IgD-negative memory B cell (primary cell): ENCODE measurements around the gene NISCH. TPM values are rescaled to one million over a fixed set of nuclear protein-coding genes. Genes with fewer than 3 reads are reported as not detected.

Source experiments
- H3K27ac Mint-ChIP-seq, 3 donors: one replicate each; pipeline ENCODE4 v1.8.0; 2020 to 2022; ENCODE audit warnings: mild to moderate bottlenecking in 3 of 3, mixed read lengths in 3 of 3, moderate library complexity in 1 of 3
- H3K27me3 Mint-ChIP-seq: one replicate; pipeline ENCODE4 v1.8.0; 2021; ENCODE audit warnings: mixed read lengths
- H3K36me3 Mint-ChIP-seq: one replicate; pipeline ENCODE4 v1.8.0; 2020; ENCODE audit warnings: mild to moderate bottlenecking, mixed read lengths
- H3K4me1 Mint-ChIP-seq, 3 donors: one replicate each; pipeline ENCODE4 v1.8.0; 2020 to 2022; ENCODE audit warnings: mixed read lengths in 3 of 3, mild to moderate bottlenecking in 1 of 3
- H3K4me3 Mint-ChIP-seq, 4 donors: one replicate each; pipeline ENCODE4 v1.8.0; 2020 to 2022; ENCODE audit warnings: mild to moderate bottlenecking in 4 of 4, mixed read lengths in 4 of 4, moderate library complexity in 3 of 4
- H3K9me3 Mint-ChIP-seq, 3 donors: one replicate each; pipeline ENCODE4 v1.8.0; 2020 to 2021; ENCODE audit warnings: mixed read lengths in 3 of 3, mild to moderate bottlenecking in 1 of 3
- polyA plus RNA-seq: library from polyadenylated mRNA; unstranded; fragments of 300-500 nt; fragmentation: Illumina TruSeq; gene quantifications from one replicate; pipeline ENCODE4 v1.2.3, GENCODE V29; 2021

The NISCH gene
- polyA plus RNA-seq, 1 donor from 2014 or later = 25.2 TPM

GRCh38 chr3:52495777-52496602 is 40.6 kb downstream of the NISCH start:
- Mint-ChIP-seq H3K4me3 (no peak overlapping the region), H3K27ac (no peak overlapping the region), H3K9me3 (no peaks in the 10 kb centered on the region), H3K4me1 (peaks cover 4 to 8% (median 6%) of the 10 kb centered on the region in 3 donors), H3K27me3 (peaks cover 1% of the 10 kb centered on the region), H3K36me3 (no peaks in the 10 kb centered on the region)

- Mint-ChIP-seq H3K36me3 (no peaks in the 10 kb centered on the region), H3K27me3 (peaks cover 1% of the 10 kb centered on the region), H3K9me3 (no peaks in the 10 kb centered on the region), H3K4me3 (peak overlapping the region in 2 of 4 donors; percentile 46 to 51), H3K27ac (peak overlapping the region in 1 of 3 donors; percentile 73), H3K4me1 (peaks cover 6 to 8% (median 7%) of the 10 kb centered on the region in 3 donors)
Measured at GRCh38 chr3:52498137-52499054, 43.0 kb downstream of the NISCH start.

- Mint-ChIP-seq H3K4me1 (peaks cover 6 to 8% (median 7%) of the 10 kb centered on the region in 3 donors), H3K4me3 (no peak overlapping the region), H3K9me3 (no peaks in the 10 kb centered on the region), H3K27me3 (peaks cover 1% of the 10 kb centered on the region), H3K36me3 (no peaks in the 10 kb centered on the region), H3K27ac (no peak overlapping the region)
Measured at GRCh38 chr3:52501046-52501445, 45.6 kb downstream of the NISCH start.

- Mint-ChIP-seq H3K9me3 (no peaks in the 10 kb centered on the region), H3K4me3 (no peak overlapping the region), H3K27ac (peak overlapping the region in 1 of 3 donors; percentile 74), H3K27me3 (peaks cover 1% of the 10 kb centered on the region), H3K4me1 (peaks cover 6 to 8% (median 7%) of the 10 kb centered on the region in 3 donors), H3K36me3 (peaks cover 2% of the 10 kb centered on the region)
Measured at GRCh38 chr3:52502001-52502400, 46.6 kb downstream of the NISCH start.

GRCh38 chr3:52502808-52503350 is 47.5 kb downstream of the NISCH start:
- Mint-ChIP-seq H3K27me3 (peaks cover 1% of the 10 kb centered on the region), H3K27ac (no peak overlapping the region), H3K36me3 (peaks cover 2% of the 10 kb centered on the region), H3K4me3 (no peak overlapping the region), H3K4me1 (peaks cover 6 to 8% (median 7%) of the 10 kb centered on the region in 3 donors), H3K9me3 (no peaks in the 10 kb centered on the region)

- no peak overlapping the region for H3K4me3 Mint-ChIP-seq
- no peaks in the 10 kb centered on the region for H3K27me3 Mint-ChIP-seq
- H3K4me1 Mint-ChIP-seq = peaks cover under 1 to 4% (median 2%) of the 10 kb centered on the region in 3 donors
- H3K9me3 Mint-ChIP-seq = no peaks in the 10 kb centered on the region
- H3K27ac Mint-ChIP-seq = no peak overlapping the region
- H3K36me3 Mint-ChIP-seq = peaks cover 2% of the 10 kb centered on the region
Measured at GRCh38 chr3:52503788-52504424, 48.5 kb downstream of the NISCH start.

GRCh38 chr3:52504977-52505376 is 49.6 kb downstream of the NISCH start:
- Mint-ChIP-seq H3K4me3 (no peak overlapping the region), H3K36me3 (peaks cover 2% of the 10 kb centered on the region), H3K4me1 (peaks cover 0 to 2% (median 0%) of the 10 kb centered on the region in 3 donors), H3K27me3 (no peaks in the 10 kb centered on the region), H3K9me3 (no peaks in the 10 kb centered on the region), H3K27ac (no peak overlapping the region)

- Mint-ChIP-seq H3K9me3 (no peaks in the 10 kb centered on the region), H3K4me1 (peaks cover 0 to 2% (median 0%) of the 10 kb centered on the region in 3 donors), H3K36me3 (peaks cover 2% of the 10 kb centered on the region), H3K27me3 (no peaks in the 10 kb centered on the region), H3K27ac (no peak overlapping the region), H3K4me3 (no peak overlapping the region)
Measured at GRCh38 chr3:52506266-52506966, 51.0 kb downstream of the NISCH start.

GRCh38 chr3:52507359-52507758 is 52.0 kb downstream of the NISCH start:
- H3K27me3 Mint-ChIP-seq = no peaks in the 10 kb centered on the region
- H3K9me3 Mint-ChIP-seq = no peaks in the 10 kb centered on the region
- H3K27ac Mint-ChIP-seq = no peak overlapping the region
- peaks cover 0 to under 1% (median 0%) of the 10 kb centered on the region in 3 donors for H3K4me1 Mint-ChIP-seq
- H3K4me3 Mint-ChIP-seq = no peak overlapping the region
- H3K36me3 Mint-ChIP-seq = peaks cover 2% of the 10 kb centered on the region

GRCh38 chr3:52509753-52510328 is 54.4 kb downstream of the NISCH start:
- no peak overlapping the region for H3K27ac Mint-ChIP-seq
- H3K36me3 Mint-ChIP-seq = peaks cover 2% of the 10 kb centered on the region
- H3K9me3 Mint-ChIP-seq = no peaks in the 10 kb centered on the region
- H3K4me3 Mint-ChIP-seq = no peak overlapping the region
- H3K4me1 Mint-ChIP-seq = no peaks in the 10 kb centered on the region
- H3K27me3 Mint-ChIP-seq = no peaks in the 10 kb centered on the region

- Mint-ChIP-seq H3K27ac (no peak overlapping the region), H3K4me3 (no peak overlapping the region), H3K4me1 (no peaks in the 10 kb centered on the region), H3K36me3 (peaks cover 2% of the 10 kb centered on the region), H3K27me3 (no peaks in the 10 kb centered on the region), H3K9me3 (no peaks in the 10 kb centered on the region)
Measured at GRCh38 chr3:52511509-52511908, 56.1 kb downstream of the NISCH start.

GRCh38 chr3:52512105-52512504 is 56.7 kb downstream of the NISCH start:
- no peaks in the 10 kb centered on the region for H3K9me3 Mint-ChIP-seq
- no peak overlapping the region for H3K27ac Mint-ChIP-seq
- H3K36me3 Mint-ChIP-seq = no peaks in the 10 kb centered on the region
- no peak overlapping the region for H3K4me3 Mint-ChIP-seq
- H3K4me1 Mint-ChIP-seq = no peaks in the 10 kb centered on the region
- no peaks in the 10 kb centered on the region for H3K27me3 Mint-ChIP-seq

- peak overlapping the region in 1 of 3 donors; percentile 64 for H3K27ac Mint-ChIP-seq
- no peak overlapping the region for H3K4me3 Mint-ChIP-seq
- no peaks in the 10 kb centered on the region for H3K4me1 Mint-ChIP-seq
- no peaks in the 10 kb centered on the region for H3K36me3 Mint-ChIP-seq
- no peaks in the 10 kb centered on the region for H3K27me3 Mint-ChIP-seq
- no peaks in the 10 kb centered on the region for H3K9me3 Mint-ChIP-seq
Measured at GRCh38 chr3:52512727-52513126, 57.3 kb downstream of the NISCH start.

GRCh38 chr3:52513281-52513680 is 57.9 kb downstream of the NISCH start:
- Mint-ChIP-seq H3K36me3 (no peaks in the 10 kb centered on the region), H3K27me3 (no peaks in the 10 kb centered on the region), H3K27ac (peak overlapping the region in 1 of 3 donors; percentile 64), H3K4me3 (no peak overlapping the region), H3K4me1 (no peaks in the 10 kb centered on the region), H3K9me3 (no peaks in the 10 kb centered on the region)
